IMR-90 (cell line): ENCODE results near the gene DIPK1A. TPM values are rescaled to one million over a fixed set of nuclear protein-coding genes. Genes with fewer than 3 reads are reported as not detected.

Experiments
- ATAC-seq: fragments of 200-7000 bp; cut with Tn5 transposase; 2 replicates; pipeline ENCODE4 v1.9.1; 2020; ENCODE audit warnings: low read depth, mild to moderate bottlenecking, moderate library complexity
- BruUV-seq: library from RNA; stranded (reverse); fragments of 400-500 nt; replicated peaks from 2 replicates; lab custom pipeline; 2021; lab: Mats Ljungman, UMichigan
- CTCF ChIA-PET: fragments of 300-600 bp; formaldehyde crosslinking; extraction: SDS; loops from one replicate; lab custom pipeline; 2021; ENCODE audit warnings: antibody characterized with exemption; lab: Yijun Ruan, JAX
- POLR2A ChIA-PET: fragments of 300-600 bp; sonication (Branson Sonifier 250); formaldehyde crosslinking; loops from one replicate; lab custom pipeline; 2022; ENCODE audit warnings: antibody characterized with exemption; ENCODE audit not compliant: unreplicated experiment; lab: Charles Lee
- DNase-seq: peaks from one replicate; pipeline ENCODE4 v3.0.0; 2013
- H2AFZ ChIP-seq: replicated peaks from 2 replicates; pipeline ENCODE3; 2013; ENCODE audit warnings: low read length, mild to moderate bottlenecking; ENCODE audit not compliant: poor library complexity
- H2AK5ac ChIP-seq: 2 replicates; pipeline ENCODE4 v1.6.1; 2013; ENCODE audit warnings: low read depth, low read length, inconsistent platforms
- H2AK9ac ChIP-seq: replicated peaks from 2 replicates; pipeline ENCODE3; 2013; ENCODE audit warnings: mild to moderate bottlenecking, low read depth, low read length, moderate library complexity; ENCODE audit not compliant: poor library complexity
- H2BK120ac ChIP-seq: 2 replicates; pipeline ENCODE4 v1.6.1; 2013; ENCODE audit warnings: low read depth, low read length, inconsistent platforms
- H2BK15ac ChIP-seq: 3 replicates; pipeline ENCODE4 v1.6.1; 2013; ENCODE audit warnings: low read depth, low read length, inconsistent platforms
- H2BK20ac ChIP-seq: 2 replicates; pipeline ENCODE4 v1.6.1; 2013; ENCODE audit warnings: low read depth, mild to moderate bottlenecking, inconsistent platforms, low read length, moderate library complexity
- H2BK5ac ChIP-seq: 2 replicates; pipeline ENCODE4 v1.6.1; 2013; ENCODE audit warnings: mild to moderate bottlenecking, low read depth, low read length, inconsistent platforms; ENCODE audit not compliant: poor library complexity, severe bottlenecking
- H3K14ac ChIP-seq: replicated peaks from 2 replicates; pipeline ENCODE4 v1.6.1; 2013; ENCODE audit warnings: low read depth, low read length, inconsistent platforms
- H3K18ac ChIP-seq: 2 replicates; pipeline ENCODE4 v1.6.1; 2013; ENCODE audit warnings: low read depth, low read length, control low read depth
- H3K23ac ChIP-seq: 2 replicates; pipeline ENCODE4 v1.6.1; 2013; ENCODE audit warnings: low read depth, low read length, inconsistent platforms
- H3K27ac ChIP-seq: 2 replicates; pipeline ENCODE4 v1.5.1; 2013; ENCODE audit warnings: mild to moderate bottlenecking, control low read depth, low read length; ENCODE audit not compliant: insufficient read depth
- H3K27me3 ChIP-seq: 2 replicates; pipeline ENCODE4 v1.6.1; 2013; ENCODE audit warnings: low read length; ENCODE audit not compliant: control insufficient read depth, insufficient read depth
- H3K36me3 ChIP-seq: 2 replicates; pipeline ENCODE4 v1.6.1; 2013; ENCODE audit warnings: low read length, mixed read lengths; ENCODE audit not compliant: control insufficient read depth, insufficient read depth
- H3K4ac ChIP-seq: 2 replicates; pipeline ENCODE4 v1.6.1; 2013; ENCODE audit warnings: low read depth, low read length, inconsistent platforms
- H3K4me1 ChIP-seq: 2 replicates; pipeline ENCODE4 v1.6.1; 2013; ENCODE audit warnings: low read length, mixed read lengths; ENCODE audit not compliant: control insufficient read depth, insufficient read depth
- H3K4me2 ChIP-seq: 2 replicates; pipeline ENCODE4 v1.6.1; 2013; ENCODE audit warnings: low read depth, mild to moderate bottlenecking, control low read depth, low read length, moderate library complexity
- H3K4me3 ChIP-seq: 2 replicates; pipeline ENCODE4 v1.5.1; 2013; ENCODE audit warnings: low read depth, mild to moderate bottlenecking, control low read depth, low read length, moderate library complexity; ENCODE audit not compliant: insufficient read depth
- H3K56ac ChIP-seq: 2 replicates; pipeline ENCODE4 v1.6.1; 2013; ENCODE audit warnings: low read length, inconsistent platforms; ENCODE audit not compliant: insufficient read depth; ENCODE audit errors: extremely low read depth
- H3K79me1 ChIP-seq, 2 experiments: 2 replicates each; pipeline ENCODE4 v1.6.1; 2013; ENCODE audit warnings: low read length in 2 of 2, inconsistent platforms in 1 of 2, low read depth in 1 of 2
- H3K9ac ChIP-seq: 2 replicates; pipeline ENCODE4 v1.6.1; 2013; ENCODE audit warnings: low read depth, low read length, control low read depth
- H3K9me1 ChIP-seq: 2 replicates; pipeline ENCODE4 v1.6.1; 2013; ENCODE audit warnings: low read length, inconsistent platforms; ENCODE audit not compliant: insufficient read depth
- H3K9me3 ChIP-seq: 2 replicates; pipeline ENCODE4 v1.6.1; 2013; ENCODE audit warnings: low read length; ENCODE audit not compliant: control insufficient read depth, insufficient read depth
- H4K20me1 ChIP-seq: 2 replicates; pipeline ENCODE4 v1.6.1; 2013; ENCODE audit warnings: low read length, inconsistent platforms; ENCODE audit not compliant: insufficient read depth
- H4K5ac ChIP-seq: 2 replicates; pipeline ENCODE4 v1.6.1; 2013; ENCODE audit warnings: mild to moderate bottlenecking, low read depth, low read length, control low read depth
- H4K8ac ChIP-seq, 2 experiments: 2 replicates each; pipeline ENCODE4 v1.6.1; 2013; ENCODE audit warnings: low read depth in 2 of 2, low read length in 2 of 2, control low read depth in 1 of 2, inconsistent platforms in 1 of 2
- H4K91ac ChIP-seq: 2 replicates; pipeline ENCODE4 v1.6.1; 2013; ENCODE audit warnings: low read depth, low read length, inconsistent platforms; ENCODE audit not compliant: insufficient read depth
- BHLHE40 ChIP-seq: fragments of 150-350 bp; IDR thresholded peaks from 2 replicates; pipeline ENCODE4 v1.6.1; 2016; ENCODE audit warnings: mild to moderate bottlenecking, low read depth, low read length
- CTCF ChIP-seq: conservative IDR thresholded peaks from 2 replicates; pipeline ENCODE4 v1.5.1; 2012; ENCODE audit warnings: mild to moderate bottlenecking, low read depth, low read length, improper control_type of control experiment
- ELK1 ChIP-seq: fragments of 150-350 bp; IDR thresholded peaks from 2 replicates; pipeline ENCODE4 v1.6.1; 2016; ENCODE audit warnings: low read depth, mild to moderate bottlenecking, low read length, moderate library complexity, borderline replicate concordance
- MAFK ChIP-seq: IDR thresholded peaks from 2 replicates; pipeline ENCODE4 v1.6.1; 2012; ENCODE audit warnings: low read depth, low read length, improper control_type of control experiment
- POLR2A ChIP-seq: IDR thresholded peaks from 2 replicates; pipeline ENCODE4 v1.6.1; 2012; ENCODE audit warnings: mild to moderate bottlenecking, low read depth, low read length
- RAD21 ChIP-seq: IDR thresholded peaks from 2 replicates; pipeline ENCODE4 v1.6.1; 2012; ENCODE audit warnings: low read length, improper control_type of control experiment
- RCOR1 ChIP-seq: IDR thresholded peaks from 2 replicates; pipeline ENCODE4 v1.6.1; 2012; ENCODE audit warnings: mild to moderate bottlenecking, low read length, improper control_type of control experiment; ENCODE audit not compliant: insufficient replicate concordance
- RFX5 ChIP-seq: IDR thresholded peaks from 2 replicates; pipeline ENCODE4 v1.8.0; 2012; ENCODE audit warnings: low read depth, mild to moderate bottlenecking, low read length, moderate library complexity
- WGBS, 2 experiments: methylation state at CpG; one replicate each; pipeline versions ENCODE4 v1.1.5 to v1.1.7; 2013; ENCODE audit warnings: missing lambda C conversion rate in 2 of 2; ENCODE audit not compliant: insufficient read length in 1 of 2; ENCODE audit errors: extremely low coverage in 2 of 2; 5-methylcytosine and 5-hydroxymethylcytosine counted together
- dilution Hi-C: fragments of 300-500 bp; cut with HindIII; formaldehyde crosslinking; loops from one replicate; pipeline ENCODE4 v1.14.3; 2018; ENCODE audit warnings: low sequenced_read_pairs; ENCODE audit not compliant: unreplicated experiment
- in situ Hi-C: fragments of 300-500 bp; cut with MboI; formaldehyde crosslinking; loops from 3 replicates; pipeline ENCODE4 v1.14.3; 2019; ENCODE audit warnings: low sequenced_read_pairs, inconsistent platforms, mixed read lengths
- intact Hi-C: fragments of 100-400 bp; cut with micrococcal nuclease; formaldehyde crosslinking; loops from 2 replicates; pipeline ENCODE4 v1.10.0; 2022
- polyA plus RNA-seq, 3 experiments: library from polyadenylated mRNA; depleted of rRNA; stranded (reverse); fragments of >200 nt; gene quantifications; 2 replicates each; pipeline ENCODE4 v1.2.3, GENCODE V29; 2012; ENCODE audit warnings: low replicate concordance in 1 of 3
- total RNA-seq: library from RNA; depleted of rRNA; stranded (reverse); fragments of >200 nt; gene quantifications from 2 replicates; pipeline ENCODE4 v1.2.3, GENCODE V29; 2012
- TF ChIP-seq, protein P1 (sequence below): fragments of 150-350 bp; IDR thresholded peaks from 2 replicates; pipeline ENCODE4 v1.6.1; 2017; ENCODE audit warnings: mild to moderate bottlenecking, antibody characterized with exemption, low read length, low read depth

Gene DIPK1A
- total and polyA plus RNA-seq, 2 of the 4 experiments (the other 2 are of a cell fraction) = 4.7 to 5.7 TPM

GRCh38 chr1:92792340-92792782 lies 168.9 kb downstream of the DIPK1A start:
- Histone ChIP-seq H3K23ac (no peak overlapping the region; the same call in 1 of the 2 replicates), H2AFZ (no peak overlapping the region), H3K4ac (0 out of 2 replicates have a peak overlapping the region, but pooled peaks have one; percentile 20), H3K27me3 (no peaks in the 10 kb centered on the region), H3K4me1 (peaks cover 5% of the 10 kb centered on the region; the same call in 1 of the 2 replicates), H4K91ac (no peak overlapping the region), H3K9me1 (peaks cover 3% of the 10 kb centered on the region; the same call in 1 of the 2 replicates), H3K9ac (no peak overlapping the region), H4K8ac (no peak overlapping the region), H2BK120ac (no peak overlapping the region), H3K4me3 (no peak overlapping the region), H4K5ac (no peak overlapping the region), H3K36me3 (no peaks in the 10 kb centered on the region), H3K18ac (no peak overlapping the region; the same call in 1 of the 2 replicates), H3K4me2 (no peak overlapping the region), H3K14ac (no peak overlapping the region), H2AK5ac (no peak overlapping the region), H2AK9ac (no peak overlapping the region), H3K27ac (no peak overlapping the region), H3K56ac (no peak overlapping the region), H2BK5ac (no peak overlapping the region), H3K9me3 (peaks cover 6% of the 10 kb centered on the region; the same call in 1 of the 2 replicates), H2BK20ac (no peak overlapping the region), H3K79me1 (no peaks in the 10 kb centered on the region), H2BK15ac (peak overlapping the region; percentile 60; the same call in 1 of the 3 replicates), H4K20me1 (no peaks in the 10 kb centered on the region)
- ChIA-PET CTCF (interaction anchor here (0.6 kb wide), 1 partner anchor 16 kb away, joined by 5 read pairs; no protein-coding TSS in a partner anchor), POLR2A (no interaction called here)
- ATAC-seq (no peak), DNase-seq (no peak)
- no CpG with 5 or more reads among the region's 3 CpGs for WGBS, 2 experiments
- intact Hi-C loops = no loop called here
- no TSS peak for BruUV-seq
- in situ Hi-C loops = no loop called here
- TF ChIP-seq ELK1 = no peak
- TF ChIP-seq CTCF = no peak
- no peak for TF ChIP-seq RFX5
- no peak for TF ChIP-seq RAD21
- TF ChIP-seq POLR2A = no peak
- TF ChIP-seq, protein P1, sequence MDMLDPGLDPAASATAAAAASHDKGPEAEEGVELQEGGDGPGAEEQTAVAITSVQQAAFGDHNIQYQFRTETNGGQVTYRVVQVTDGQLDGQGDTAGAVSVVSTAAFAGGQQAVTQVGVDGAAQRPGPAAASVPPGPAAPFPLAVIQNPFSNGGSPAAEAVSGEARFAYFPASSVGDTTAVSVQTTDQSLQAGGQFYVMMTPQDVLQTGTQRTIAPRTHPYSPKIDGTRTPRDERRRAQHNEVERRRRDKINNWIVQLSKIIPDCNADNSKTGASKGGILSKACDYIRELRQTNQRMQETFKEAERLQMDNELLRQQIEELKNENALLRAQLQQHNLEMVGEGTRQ = no peak
- no peak for TF ChIP-seq RCOR1
- TF ChIP-seq BHLHE40 = no peak
- TF ChIP-seq MAFK = no peak
- dilution Hi-C loops = no loop called here
